Smooth muscle cell (in vitro differentiated cells): Measurements from ENCODE around the gene PDX1. TPM values are rescaled to one million over a fixed set of nuclear protein-coding genes. Genes with fewer than 3 reads are reported as not detected.
"Not testable (repeated sequence)": the region's sequence is repeated elsewhere in the genome, so short reads cannot be mapped to it uniquely, and the experiment has no call there.

ENCODE experiments used
- DNase-seq: peaks from one replicate; lab custom pipeline; 2025; ENCODE audit not compliant: unreplicated experiment; lab: John Stamatoyannopoulos, UW
- H2AFZ ChIP-seq: fragments of 200-600 bp; sonication (generic); 2 replicates; pipeline ENCODE4 v1.6.0; 2016; ENCODE audit warnings: antibody characterized with exemption, low read depth, mild to moderate bottlenecking
- H3F3A ChIP-seq: fragments of 200-600 bp; sonication (generic); 2 replicates; pipeline ENCODE4 v1.6.0; 2017; ENCODE audit warnings: antibody characterized with exemption, low read depth
- H3K27ac ChIP-seq: fragments of 200-600 bp; sonication (generic); 2 replicates; pipeline ENCODE4 v1.5.1; 2016; ENCODE audit warnings: low read depth, mild to moderate bottlenecking
- H3K27me3 ChIP-seq: fragments of 200-600 bp; sonication (generic); 2 replicates; pipeline ENCODE4 v1.6.1; 2016; ENCODE audit warnings: low read depth, mild to moderate bottlenecking
- H3K36me3 ChIP-seq: fragments of 200-600 bp; sonication (generic); 2 replicates; pipeline ENCODE4 v1.5.1; 2016; ENCODE audit warnings: low read depth
- H3K4me1 ChIP-seq: fragments of 200-600 bp; sonication (generic); 2 replicates; pipeline ENCODE4 v1.5.1; 2016; ENCODE audit warnings: low read depth
- H3K4me2 ChIP-seq: fragments of 200-600 bp; sonication (generic); 2 replicates; pipeline ENCODE4 v1.6.0; 2016; ENCODE audit warnings: mild to moderate bottlenecking
- H3K4me3 ChIP-seq: fragments of 200-600 bp; sonication (generic); 2 replicates; pipeline ENCODE4 v1.5.1; 2016; ENCODE audit warnings: mild to moderate bottlenecking
- H3K79me2 ChIP-seq: fragments of 200-600 bp; sonication (generic); 2 replicates; pipeline ENCODE4 v1.6.0; 2016; ENCODE audit warnings: low read depth, mild to moderate bottlenecking
- H3K9ac ChIP-seq: fragments of 200-600 bp; sonication (generic); 2 replicates; pipeline ENCODE4 v1.6.0; 2016; ENCODE audit warnings: low read depth
- H3K9me3 ChIP-seq: fragments of 200-600 bp; sonication (generic); replicated peaks from 2 replicates; pipeline ENCODE4 v1.5.1; 2016; ENCODE audit warnings: low read depth
- H4K20me1 ChIP-seq: fragments of 200-600 bp; sonication (generic); 2 replicates; pipeline ENCODE4 v1.6.0; 2016; ENCODE audit warnings: low read depth
- WGBS: methylation state at CpG from one replicate; pipeline ENCODE4 v1.1.7; 2016; ENCODE audit warnings: low lambda C conversion rate; 5-methylcytosine and 5-hydroxymethylcytosine counted together
- polyA plus RNA-seq: library from polyadenylated mRNA; unstranded; fragments of >200 nt; fragmentation: Nextera tagmentation; extraction: Ambion mirVana; gene quantifications from 2 replicates; pipeline ENCODE4 v1.2.1, GENCODE V29; 2016
- total RNA-seq: library from RNA; depleted of rRNA; stranded (reverse); fragments of >200 nt; gene quantifications from 2 replicates; pipeline ENCODE4 v1.2.3, GENCODE V29; 2014
- TF ChIP-seq, protein P1 (sequence below): fragments of 200-600 bp; sonication (generic); IDR thresholded peaks from 2 replicates; pipeline ENCODE4 v1.5.1; 2017; ENCODE audit warnings: borderline replicate concordance, mild to moderate bottlenecking, antibody characterized with exemption; ENCODE audit not compliant: insufficient read depth, poor library complexity, severe bottlenecking

PDX1 gene
- total and polyA plus RNA-seq, 2 experiments from 2014 or later = not detected

DNA sequence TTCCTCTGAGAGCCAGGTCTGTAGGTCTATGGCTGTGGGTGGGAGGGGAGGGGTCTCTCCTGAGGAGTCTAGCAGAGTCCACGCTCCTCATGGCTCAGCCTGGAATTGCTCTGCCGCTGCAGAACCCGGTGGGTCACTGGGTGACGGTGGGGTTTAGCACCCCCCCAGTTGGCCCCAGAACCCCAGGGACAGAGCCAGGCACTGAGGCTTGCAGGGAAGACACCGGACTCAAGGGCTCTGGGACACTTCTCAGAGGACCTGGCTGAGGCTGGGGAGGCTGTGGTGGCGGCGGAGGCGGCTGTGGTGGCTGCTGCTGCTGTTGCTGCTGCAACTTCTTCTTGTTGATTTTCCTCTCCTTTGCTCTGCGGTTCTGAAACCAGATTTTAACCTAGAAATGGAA is 43.2 kb downstream of the PDX1 start:
- Histone ChIP-seq H3K4me3 (no peak overlapping the region), H3K36me3 (no peaks in the 10 kb centered on the region), H3K27ac (no peak overlapping the region), H3K4me1 (peaks cover 23% of the 10 kb centered on the region), H3K79me2 (no peaks in the 10 kb centered on the region), H2AFZ (no peak overlapping the region), H3K9me3 (no peaks in the 10 kb centered on the region), H3K4me2 (no peak overlapping the region), H4K20me1 (no peaks in the 10 kb centered on the region), H3F3A (no peaks in the 10 kb centered on the region), H3K9ac (no peak overlapping the region), H3K27me3 (peaks cover 98% of the 10 kb centered on the region)
- no peak for DNase-seq
- TF ChIP-seq, protein P1, sequence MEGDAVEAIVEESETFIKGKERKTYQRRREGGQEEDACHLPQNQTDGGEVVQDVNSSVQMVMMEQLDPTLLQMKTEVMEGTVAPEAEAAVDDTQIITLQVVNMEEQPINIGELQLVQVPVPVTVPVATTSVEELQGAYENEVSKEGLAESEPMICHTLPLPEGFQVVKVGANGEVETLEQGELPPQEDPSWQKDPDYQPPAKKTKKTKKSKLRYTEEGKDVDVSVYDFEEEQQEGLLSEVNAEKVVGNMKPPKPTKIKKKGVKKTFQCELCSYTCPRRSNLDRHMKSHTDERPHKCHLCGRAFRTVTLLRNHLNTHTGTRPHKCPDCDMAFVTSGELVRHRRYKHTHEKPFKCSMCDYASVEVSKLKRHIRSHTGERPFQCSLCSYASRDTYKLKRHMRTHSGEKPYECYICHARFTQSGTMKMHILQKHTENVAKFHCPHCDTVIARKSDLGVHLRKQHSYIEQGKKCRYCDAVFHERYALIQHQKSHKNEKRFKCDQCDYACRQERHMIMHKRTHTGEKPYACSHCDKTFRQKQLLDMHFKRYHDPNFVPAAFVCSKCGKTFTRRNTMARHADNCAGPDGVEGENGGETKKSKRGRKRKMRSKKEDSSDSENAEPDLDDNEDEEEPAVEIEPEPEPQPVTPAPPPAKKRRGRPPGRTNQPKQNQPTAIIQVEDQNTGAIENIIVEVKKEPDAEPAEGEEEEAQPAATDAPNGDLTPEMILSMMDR = no peak
- 74% methylated on average over 9 of the region's 9 CpGs for WGBS

DNA sequence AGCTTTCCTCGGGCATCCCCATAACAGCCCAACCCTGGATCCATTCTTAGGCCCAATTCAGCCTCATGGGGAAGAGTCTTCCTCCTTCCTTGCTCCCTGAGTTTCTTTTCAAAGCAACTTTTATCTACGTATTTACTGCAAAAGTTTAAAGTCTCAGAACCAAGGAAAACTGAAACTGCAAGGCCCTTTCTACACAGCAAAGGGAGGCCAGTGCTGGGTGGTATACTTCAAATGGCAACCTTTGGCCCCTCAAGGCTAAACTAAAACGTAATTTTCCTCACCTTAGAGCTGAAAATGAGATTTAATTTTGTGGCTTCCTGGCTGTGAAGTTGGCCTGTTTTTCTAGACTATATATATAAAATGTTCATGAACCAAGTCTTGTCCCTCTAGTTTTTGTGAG is 43.7 kb downstream of the PDX1 start:
- Histone ChIP-seq H3K27me3 (peaks cover 98% of the 10 kb centered on the region), H3F3A (no peaks in the 10 kb centered on the region), H3K4me3 (no peak overlapping the region), H3K9ac (no peak overlapping the region), H3K79me2 (no peaks in the 10 kb centered on the region), H3K4me2 (no peak overlapping the region), H3K36me3 (no peaks in the 10 kb centered on the region), H3K27ac (no peak overlapping the region), H2AFZ (no peak overlapping the region), H3K9me3 (no peaks in the 10 kb centered on the region), H3K4me1 (peaks cover 28% of the 10 kb centered on the region), H4K20me1 (no peaks in the 10 kb centered on the region)
- no peak for DNase-seq
- TF ChIP-seq, protein P1 = no peak
- 83% methylated on average over 3 of the region's 3 CpGs for WGBS

DNA sequence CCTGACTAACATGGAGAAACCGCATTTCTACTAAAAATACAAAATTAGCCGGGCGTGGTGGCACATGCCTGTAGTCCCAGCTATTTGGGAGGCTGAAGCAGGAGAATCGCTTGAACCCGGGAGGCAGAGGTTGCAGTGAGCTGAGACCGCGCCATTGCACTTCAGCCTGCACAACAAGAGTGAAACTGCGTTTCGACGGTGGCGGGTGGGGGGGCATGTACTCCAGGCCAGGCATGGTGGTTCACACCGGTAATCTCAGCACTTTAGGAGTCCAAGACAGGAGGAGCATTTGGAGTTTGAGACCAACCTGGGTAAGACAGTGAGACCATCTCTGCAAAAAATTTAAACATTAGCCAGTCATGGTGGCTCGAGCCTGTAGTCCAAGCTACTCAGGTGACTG is 44.4 kb downstream of the PDX1 start:
- H3K9me3 ChIP-seq, H3F3A ChIP-seq, H3K79me2 ChIP-seq, H3K9ac ChIP-seq, H3K4me3 ChIP-seq, DNase-seq, H4K20me1 ChIP-seq, H3K4me2 ChIP-seq, H3K36me3 ChIP-seq, H3K27ac ChIP-seq, H2AFZ ChIP-seq: not testable (repeated sequence)
- Histone ChIP-seq H3K4me1 (peaks cover 34% of the 10 kb centered on the region), H3K27me3 (peaks cover 98% of the 10 kb centered on the region)
- 86% methylated on average over 13 of the region's 13 CpGs for WGBS

DNA sequence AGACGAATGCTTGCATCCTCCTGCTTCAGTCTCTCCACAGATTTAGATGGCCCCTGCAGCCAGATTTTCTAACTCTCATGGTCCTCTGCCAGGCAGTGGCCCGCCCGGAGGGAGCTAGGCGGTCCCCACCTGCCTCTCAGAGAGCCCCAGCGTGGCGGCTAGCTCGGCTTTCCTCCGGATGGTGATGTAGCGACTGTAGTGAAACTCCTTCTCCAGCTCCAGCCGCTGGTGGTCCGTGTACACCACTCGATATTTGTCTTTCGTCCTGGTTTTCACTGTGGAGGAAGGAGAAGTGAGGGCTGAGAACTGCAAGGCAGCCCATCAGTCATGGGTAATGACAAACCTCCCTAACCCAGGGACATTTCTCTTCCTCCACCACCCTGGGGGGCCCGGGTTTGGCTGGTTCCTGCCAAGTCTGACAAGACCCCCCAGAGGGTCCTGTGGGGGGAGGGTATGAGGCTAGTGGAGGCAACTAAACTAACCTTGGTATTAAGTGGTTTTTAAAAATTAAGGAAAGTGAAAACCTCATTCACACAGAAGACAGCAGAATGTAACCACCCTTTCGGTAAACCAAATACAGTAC is 45.0 kb downstream of the PDX1 start:
- Histone ChIP-seq H3K9ac (no peak overlapping the region), H3K4me1 (peaks cover 36% of the 10 kb centered on the region), H3K36me3 (no peaks in the 10 kb centered on the region), H3K9me3 (no peaks in the 10 kb centered on the region), H4K20me1 (no peaks in the 10 kb centered on the region), H3K27me3 (peaks cover 98% of the 10 kb centered on the region), H3K79me2 (no peaks in the 10 kb centered on the region), H3K4me3 (peak overlapping the region; percentile 43), H3K4me2 (no peak overlapping the region), H2AFZ (no peak overlapping the region), H3F3A (no peaks in the 10 kb centered on the region), H3K27ac (no peak overlapping the region)
- no peak for DNase-seq
- 69% methylated on average over 15 of the region's 15 CpGs for WGBS
- TF ChIP-seq, protein P1 = no peak
